ENCODE measurements around the gene CBX8.

Gene CBX8

DNA sequence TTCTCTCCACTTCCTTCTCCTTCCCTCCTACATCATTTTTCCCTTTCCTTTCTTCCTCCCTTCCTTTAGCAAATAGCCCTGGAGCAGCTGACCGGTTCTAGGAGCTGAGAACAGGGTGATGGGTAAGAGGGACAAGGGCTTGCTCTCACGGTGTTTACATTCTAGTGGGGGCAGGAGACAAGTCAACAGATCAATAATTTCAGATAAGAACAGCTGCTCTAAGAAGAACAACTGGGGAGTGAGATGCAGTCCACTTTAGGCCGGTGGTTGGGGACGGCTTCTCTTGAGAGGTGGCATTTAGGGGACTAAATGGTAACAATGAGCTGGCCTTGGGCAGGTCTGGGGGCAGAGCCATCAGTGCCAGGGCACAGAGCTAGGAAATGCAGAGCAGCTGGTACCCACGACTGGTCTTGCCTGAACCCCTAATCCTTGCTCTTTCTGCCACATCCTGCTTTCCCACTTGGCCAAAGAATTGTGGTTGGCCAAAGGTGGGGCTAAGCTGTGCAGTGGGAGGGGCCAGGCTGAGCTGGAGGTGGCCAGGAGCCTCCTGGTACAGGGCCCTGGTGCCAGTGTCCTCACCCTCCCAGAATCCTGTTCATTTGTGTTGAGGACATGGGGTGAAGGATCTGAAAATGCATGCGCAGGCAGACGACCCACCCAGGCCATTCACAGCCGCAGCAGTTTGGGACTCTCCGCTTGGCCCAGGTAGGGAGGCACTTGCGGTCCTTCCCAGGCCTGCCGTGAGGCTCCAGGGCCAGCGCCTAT, 24.6 kb upstream of the CBX8 start:
- in situ Hi-C loops (cut with MboI; ENCODE audit: low sequenced_read_pairs): loop anchor here (25.0 kb wide), 1 partner anchor 166 kb away; no protein-coding TSS in a partner anchor

DNA sequence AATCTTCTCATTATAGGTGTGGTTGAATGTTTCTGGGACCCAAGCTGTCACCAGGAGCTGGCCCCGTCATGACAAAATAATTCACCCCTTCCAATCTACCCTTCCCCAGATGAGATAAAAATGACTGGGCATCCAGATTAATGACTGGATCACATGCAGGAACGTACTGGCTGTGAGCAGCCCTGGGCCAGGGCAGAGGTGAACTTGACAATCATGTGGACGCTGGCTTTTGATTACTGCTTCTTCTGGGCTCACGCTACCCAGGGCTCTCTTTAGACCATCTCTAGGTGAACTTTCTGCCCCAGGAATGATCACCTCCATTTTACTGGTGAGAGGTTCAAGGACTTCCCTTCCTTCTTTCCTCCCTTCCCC, 24.1 kb upstream of the CBX8 start:
- in situ Hi-C loops (cut with MboI; ENCODE audit: low sequenced_read_pairs): loop anchor here (25.0 kb wide), 1 partner anchor 166 kb away; no protein-coding TSS in a partner anchor

DNA sequence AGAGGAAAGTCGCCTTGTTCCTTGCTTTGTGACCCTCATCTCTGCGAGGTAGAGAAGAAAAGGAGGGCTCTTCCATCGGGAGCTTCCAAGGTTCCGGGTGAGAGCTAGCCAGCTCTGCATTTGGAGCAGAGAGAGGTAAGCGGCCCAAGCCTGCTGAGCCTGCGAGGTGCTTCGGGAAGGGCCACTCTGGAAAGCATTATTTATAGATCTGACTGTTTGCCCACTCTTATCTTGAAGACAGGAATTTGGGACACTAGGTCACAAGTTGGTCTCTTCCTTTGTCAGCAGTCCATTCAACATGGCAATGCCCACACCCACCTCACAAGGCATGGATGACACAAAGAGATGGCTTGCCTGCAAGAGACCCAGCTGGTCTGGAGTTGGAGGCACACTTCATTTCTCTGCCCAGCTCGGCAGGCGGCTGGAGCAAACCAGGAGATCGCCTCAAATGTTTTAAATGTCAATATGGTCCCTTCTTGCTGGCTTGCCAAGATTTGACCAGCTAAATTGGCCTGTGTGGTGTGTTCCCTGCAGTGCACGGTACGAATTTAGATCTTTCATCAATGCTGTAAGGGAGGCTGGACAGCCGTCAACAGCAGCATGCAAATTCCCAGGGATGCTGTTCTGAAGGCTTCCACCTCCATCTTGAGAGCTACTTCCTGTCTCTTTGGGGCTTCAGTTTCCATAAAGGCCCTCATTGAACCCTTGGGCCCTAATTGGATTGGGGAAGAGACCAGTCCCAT, 22.8 kb upstream of the CBX8 start:
- in situ Hi-C loops (cut with MboI; ENCODE audit: low sequenced_read_pairs): loop anchor here (25.0 kb wide), 1 partner anchor 168 kb away; no protein-coding TSS in a partner anchor

DNA sequence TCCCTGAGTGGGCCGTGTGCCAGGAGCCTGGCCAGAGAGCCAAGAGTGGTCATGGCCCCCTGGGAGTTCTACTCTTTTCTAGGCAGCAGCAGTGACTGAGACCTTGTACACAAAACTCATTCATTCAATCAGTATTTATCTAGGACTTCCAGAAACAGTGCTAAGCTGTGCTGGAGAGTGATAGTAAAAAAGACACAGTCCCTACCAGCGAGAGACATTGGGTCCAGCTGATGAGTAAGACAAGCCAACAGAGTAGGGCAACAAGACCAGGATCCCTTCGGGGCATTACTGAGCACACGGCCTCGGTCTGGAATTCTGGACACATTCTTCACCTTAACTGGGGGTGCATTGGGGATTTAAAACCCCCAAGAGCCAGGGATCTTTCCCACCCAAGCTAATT, 22.2 kb upstream of the CBX8 start:
- in situ Hi-C loops (cut with MboI; ENCODE audit: low sequenced_read_pairs): loop anchor here (25.0 kb wide), 1 partner anchor 168 kb away; no protein-coding TSS in a partner anchor

DNA sequence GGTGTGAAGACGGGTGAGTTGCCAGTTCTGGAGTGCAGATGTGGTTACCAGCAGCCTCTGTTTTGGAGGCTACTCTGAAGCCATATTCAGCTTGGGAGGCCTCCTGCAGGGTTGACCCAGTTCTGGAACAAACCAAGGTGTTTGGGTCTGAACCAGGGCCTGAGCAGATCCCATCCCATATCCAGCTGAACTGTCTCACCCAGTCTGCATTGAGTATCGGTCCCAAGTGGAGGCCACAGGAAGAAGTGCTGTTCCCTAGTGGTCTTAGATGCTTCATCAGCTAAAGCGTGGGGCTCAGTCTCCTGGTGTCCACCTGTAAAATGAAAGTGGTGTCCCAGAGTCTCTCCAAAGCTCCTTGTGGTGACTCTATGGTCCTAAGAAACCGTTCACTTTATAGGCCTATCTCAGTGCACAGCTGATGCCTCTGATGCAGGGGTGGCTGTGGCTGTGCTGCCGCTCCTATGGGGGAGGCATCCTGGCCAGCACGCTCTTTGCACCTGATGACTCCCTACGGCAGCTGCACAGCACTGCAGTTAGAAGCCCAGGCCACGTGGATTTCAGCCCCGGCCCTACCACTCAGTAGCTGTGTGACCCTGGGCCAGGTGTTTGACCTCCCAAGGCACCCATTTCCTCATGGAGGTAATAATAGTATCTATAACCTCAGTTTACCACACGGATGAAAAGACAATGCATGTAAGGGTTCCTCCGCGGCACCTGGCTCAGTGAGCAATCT, 21.3 kb upstream of the CBX8 start:
- in situ Hi-C loops (cut with MboI; ENCODE audit: low sequenced_read_pairs): loop anchor here (25.0 kb wide), 1 partner anchor 169 kb away; no protein-coding TSS in a partner anchor

DNA sequence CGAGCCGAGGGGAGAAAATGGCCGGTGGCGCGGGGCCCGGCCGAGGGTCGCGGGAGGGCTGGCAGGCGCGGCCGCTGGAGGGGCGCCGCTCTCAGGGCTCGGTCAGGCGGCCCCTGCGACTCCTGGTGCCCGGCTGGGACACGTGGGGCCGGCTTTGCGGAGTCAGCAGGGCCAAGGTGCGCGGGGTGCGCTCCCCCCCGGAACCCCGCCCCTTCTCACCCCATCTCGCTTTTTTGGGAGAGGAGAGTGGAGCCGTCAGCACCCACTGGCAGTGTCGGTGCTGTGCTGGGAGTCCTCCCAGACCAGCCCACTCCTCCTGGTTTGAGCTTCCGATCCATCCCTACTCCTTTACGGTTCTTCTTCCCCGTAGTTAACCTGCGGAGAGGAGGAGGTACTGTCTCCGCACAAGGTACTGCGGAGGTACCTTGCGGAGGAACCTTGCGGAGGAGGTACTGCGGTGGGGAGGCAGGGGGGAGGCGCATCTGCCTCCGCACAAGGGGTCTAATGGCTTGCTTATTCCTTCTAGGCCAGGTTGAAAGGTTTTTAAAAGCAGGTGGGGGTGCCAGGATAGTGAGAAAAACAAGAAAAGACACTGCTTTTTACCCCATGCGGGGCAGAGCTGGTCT, 19.1 kb upstream of the CBX8 start:
- in situ Hi-C loops (cut with MboI; ENCODE audit: low sequenced_read_pairs): loop anchor here (25.0 kb wide), 1 partner anchor 171 kb away; no protein-coding TSS in a partner anchor

DNA sequence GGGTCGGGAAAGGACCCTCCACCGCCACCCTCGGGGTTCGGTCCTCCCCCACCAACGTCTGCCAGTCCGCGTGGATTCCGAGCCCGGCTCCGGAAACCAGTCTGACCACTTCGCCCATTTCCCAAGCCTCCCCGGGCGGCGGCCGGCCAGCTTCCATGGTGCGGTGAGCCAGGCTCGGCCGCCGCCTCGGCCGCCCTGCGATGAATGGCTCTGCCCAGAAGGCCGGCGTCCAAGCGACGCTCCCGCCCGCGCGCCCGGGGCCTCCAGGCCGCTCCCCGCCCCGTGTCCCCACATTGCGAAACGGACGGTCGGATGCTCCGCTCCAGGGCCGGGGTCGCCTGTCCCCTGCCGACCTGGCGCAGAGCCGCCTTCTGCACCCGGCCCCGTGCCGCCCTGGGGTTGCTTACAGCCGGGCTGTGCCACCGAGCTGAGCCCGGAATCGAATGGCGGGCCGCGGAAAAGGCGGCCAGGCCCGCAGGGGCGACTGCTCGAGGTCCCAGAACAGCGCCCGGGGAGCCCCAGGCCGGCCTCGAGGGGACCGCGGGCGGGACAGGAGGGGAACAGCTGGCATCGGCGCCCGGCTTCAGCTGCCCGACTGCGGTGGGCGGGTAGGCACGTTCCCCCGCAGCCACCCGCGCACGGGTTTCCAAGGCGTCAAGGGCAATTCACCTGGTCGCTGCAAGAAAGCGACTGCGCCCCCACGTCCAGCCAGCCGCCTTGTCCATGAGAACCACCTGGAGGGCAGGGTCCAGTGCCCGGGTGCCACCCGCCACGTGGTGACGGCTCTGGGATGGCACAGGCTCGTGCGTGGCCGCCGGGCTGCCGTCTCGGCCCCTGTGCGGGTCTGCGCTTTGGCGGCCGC, 18.3 kb upstream of the CBX8 start:
- in situ Hi-C loops (cut with MboI; ENCODE audit: low sequenced_read_pairs): loop anchor here (25.0 kb wide), 1 partner anchor 172 kb away; no protein-coding TSS in a partner anchor

DNA sequence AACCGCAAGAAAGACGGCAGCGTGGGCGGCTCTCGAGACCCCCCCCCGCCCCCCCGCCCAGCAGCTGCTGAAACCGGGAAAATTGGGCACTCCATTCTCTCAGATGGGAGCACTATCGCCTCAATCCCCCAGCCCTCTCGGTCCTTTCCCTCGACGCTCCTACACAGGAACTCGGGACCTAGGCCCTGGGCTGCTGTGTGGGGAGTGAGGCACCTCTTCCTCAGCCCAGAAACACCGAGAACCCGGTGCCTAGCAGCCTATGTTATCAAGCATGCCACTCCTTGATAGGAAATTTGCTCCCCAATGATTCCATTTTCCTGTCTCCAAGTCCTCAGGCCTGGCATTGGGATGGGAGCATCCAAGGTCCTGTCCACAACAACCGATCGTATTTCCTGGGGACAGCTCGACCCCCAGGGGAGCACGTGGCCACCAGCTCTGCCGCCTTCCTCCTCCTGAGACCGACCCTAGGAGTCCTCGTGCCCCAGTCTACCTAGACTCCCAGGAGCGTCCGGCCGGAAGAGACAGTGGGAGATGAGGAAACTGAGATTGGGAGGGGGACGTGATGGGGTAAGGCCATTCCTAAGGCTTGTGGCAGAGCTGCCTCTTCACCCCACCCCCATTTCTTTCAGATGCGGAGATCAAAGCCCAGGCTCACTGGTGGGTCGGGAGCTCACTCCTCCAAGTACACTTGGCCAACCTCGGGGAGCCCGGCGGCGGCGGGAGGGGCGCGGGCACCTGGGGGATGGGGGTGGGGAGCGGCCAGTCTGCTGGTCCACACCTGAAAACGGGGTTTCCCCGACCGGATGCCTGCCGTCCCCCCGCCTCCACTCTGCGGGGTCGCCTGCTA, 17.5 kb upstream of the CBX8 start:
- in situ Hi-C loops (cut with MboI; ENCODE audit: low sequenced_read_pairs): loop anchor here (25.0 kb wide), 1 partner anchor 173 kb away; no protein-coding TSS in a partner anchor

DNA sequence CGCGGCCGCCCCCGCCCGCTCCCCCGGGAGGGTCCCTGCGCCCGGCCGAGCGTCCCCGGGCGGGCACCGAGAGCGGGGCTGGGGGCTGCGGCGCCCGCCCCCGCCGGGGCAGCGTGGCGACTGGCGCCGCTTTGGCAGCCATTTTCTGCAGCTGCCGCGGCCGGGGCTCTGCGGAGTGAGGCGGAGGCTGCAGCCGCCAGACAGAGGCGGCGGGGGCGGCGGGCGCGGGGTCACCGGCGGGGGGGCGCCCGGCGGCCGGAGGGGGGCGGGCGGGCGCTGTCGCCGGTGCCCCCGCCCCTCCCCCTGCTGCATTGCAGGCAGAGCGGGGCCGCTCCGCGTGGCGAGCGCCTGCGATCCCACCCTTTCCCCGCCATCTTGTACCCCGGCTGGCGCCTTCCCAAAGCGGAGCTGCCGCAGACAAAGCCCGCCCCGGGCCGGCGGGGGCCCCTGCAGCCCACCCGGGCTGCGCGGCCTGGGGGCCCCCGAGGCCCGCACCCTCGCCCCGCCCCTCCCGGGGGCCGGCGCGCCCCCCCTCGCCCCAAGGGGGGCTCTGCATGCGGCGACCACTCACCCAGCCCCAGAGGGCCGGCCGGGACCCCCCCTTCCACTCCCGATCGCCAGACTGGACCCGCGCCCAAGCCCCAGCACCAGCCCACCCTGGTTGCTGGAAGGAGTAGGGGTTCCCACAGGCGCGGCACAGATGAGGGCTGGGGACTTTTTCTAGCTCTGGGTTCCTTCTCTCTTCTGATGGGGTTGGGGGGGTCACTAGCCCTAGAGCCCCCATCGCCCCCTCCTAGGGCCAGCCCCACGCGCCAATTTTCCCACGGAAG, 16.6 kb upstream of the CBX8 start:
- in situ Hi-C loops (cut with MboI; ENCODE audit: low sequenced_read_pairs): loop anchor here (25.0 kb wide), 1 partner anchor 174 kb away; no protein-coding TSS in a partner anchor

DNA sequence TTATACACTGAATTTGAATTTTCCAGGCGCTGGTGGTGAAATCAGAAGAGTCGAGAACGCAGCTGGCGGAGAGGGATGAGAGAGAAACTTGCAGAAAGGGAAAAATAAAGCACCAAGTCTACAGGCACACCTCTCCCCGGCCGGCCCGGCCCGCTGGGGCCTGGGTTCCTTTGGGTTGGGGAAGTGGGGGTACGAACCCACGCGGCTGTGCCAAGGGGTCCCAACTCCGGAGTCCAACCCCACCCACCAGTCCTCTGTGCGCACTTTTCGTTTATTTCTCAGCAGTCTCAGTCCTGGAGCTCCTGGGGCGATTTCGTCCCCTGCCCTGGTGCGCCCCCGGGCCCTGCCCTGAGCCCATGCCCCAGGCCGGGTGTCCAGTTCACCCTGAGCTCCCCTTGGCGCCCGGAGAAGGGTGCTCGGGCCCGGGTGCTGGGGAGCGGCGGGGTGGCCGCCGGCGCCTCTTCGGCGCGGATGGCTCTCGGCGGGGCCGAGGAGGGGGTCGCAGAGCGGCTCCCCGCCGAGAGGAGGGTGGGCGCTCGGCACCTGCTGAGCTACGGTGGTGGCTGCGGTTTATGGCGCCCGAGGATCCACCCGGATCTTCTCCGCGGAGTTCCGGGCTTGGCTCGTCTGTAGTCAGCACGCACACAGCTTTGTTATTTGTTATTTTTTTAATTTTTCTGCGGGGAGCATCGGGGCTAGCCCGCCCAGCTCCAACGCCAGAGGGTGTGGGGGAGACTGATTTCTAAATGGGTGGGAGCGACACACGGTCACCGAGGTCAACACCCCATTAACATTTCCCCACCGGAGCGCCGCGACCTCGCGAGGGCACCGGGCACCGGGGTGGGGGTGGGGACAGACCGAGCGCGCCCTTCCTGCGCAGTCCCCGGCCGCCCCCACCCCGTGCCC, 15.7 kb upstream of the CBX8 start:
- in situ Hi-C loops (cut with MboI; ENCODE audit: low sequenced_read_pairs): loop anchor here (25.0 kb wide), 1 partner anchor 175 kb away; no protein-coding TSS in a partner anchor

DNA sequence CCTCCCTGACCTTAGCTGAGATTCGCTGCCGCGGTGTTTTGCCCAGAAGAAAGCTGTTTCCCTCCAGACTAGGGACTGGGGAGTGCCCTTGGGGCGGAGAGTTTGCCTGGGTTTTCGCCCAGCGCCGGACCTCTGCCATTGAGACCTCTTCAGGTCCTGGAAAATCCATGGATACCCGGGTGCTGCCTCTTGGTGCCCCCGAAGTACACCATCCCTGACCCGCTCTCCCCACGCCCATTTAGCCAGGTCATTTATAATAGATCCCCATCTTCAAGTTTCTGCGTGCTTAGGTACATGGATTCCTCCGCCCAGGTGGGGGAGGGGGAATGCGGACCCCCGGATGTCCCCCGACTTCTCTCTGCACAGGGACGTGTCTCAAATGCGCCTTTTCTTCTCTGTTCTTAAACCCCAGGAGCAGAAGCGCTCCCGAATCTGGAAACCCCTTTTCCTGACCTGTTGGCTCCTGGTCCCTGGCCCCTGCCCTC, 15.0 kb upstream of the CBX8 start:
- in situ Hi-C loops (cut with MboI; ENCODE audit: low sequenced_read_pairs): loop anchor here (25.0 kb wide), 1 partner anchor 175 kb away; no protein-coding TSS in a partner anchor

DNA sequence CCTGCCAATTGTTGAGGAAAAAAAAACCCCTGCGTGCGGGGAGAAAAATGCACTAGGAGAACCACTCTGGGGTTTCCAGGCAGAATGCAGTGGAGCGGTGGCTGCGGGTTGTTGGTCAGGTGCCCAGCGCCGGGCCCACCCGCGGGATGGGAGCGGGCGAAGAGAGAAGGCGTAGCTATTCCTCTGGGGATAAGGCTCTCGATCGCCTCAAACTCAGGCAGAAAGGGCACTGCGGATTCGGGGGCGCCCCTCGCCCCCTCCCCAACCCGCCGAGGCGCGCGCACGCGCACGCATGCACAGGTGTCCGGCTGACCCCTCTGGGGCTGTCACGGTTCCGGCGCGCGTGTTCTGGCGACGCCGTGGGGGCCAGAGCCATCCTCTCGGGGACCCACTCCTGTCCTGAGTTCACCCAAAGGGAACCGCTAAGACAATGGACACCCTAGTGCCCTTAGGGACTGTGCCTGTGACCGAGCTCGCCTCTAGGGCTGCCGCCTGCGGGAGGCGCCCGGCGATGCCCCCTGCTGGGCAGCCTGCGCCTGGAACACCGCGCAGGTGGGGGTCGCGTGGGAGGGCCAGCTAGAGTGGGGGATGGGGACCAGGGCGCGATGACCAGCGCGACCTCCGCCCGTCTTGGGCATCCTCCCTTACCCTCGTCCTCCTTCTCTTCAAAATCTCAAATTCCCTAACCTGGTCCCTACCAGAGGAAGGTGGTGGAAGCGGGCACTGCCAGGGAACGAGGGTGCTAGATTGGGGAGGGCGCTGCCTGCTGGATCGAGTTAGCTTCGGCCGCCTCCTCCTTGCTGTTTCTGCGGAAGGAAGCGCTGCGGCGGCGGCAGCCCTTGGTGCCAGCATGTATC, 14.4 kb upstream of the CBX8 start:
- in situ Hi-C loops (cut with MboI; ENCODE audit: low sequenced_read_pairs): loop anchor here (25.0 kb wide), 1 partner anchor 176 kb away; no protein-coding TSS in a partner anchor

DNA sequence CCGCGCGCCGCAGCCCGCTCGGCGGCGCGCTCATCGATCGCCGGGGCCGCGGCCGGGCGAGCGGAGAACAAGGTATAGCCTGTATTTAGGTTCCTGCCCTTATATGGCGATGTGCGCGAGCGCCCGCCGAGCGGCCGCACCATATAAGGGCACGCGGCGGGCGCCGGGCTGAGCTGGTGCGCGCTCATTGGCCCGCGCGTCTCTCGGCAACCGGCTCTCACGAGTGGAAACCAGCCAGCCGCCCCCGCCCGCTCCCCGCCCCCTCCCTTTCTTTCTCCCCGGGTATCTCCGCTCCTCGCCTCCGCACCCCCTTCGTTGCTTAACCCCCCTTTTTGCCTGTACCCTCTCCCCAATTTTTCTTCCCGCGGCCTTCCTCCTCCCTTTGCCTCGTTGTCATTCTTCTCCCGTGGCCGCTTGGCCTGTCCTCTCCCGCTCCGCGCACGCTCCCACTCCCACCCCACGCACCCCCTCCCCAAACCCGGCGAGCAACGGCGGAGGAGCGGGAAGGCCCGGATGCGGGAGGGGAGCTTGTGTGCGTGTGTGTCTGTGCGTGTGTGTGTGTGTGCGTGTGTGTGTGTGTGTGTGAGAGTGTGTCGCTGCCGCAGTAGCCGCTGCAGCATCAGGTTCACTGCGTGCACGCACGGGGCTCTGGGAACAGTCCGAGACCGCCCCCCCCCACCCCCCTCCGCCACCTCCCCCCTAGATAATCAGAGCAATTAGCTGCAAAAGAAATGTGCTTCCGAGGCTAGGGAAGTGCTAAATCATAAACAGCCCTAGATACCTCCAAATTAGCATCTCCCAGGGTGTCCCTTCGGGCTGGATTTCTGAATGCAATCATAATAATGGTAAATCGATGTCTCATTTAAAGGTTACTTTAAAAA, 13.5 kb upstream of the CBX8 start:
- in situ Hi-C loops (cut with MboI; ENCODE audit: low sequenced_read_pairs): loop anchor here (25.0 kb wide), 1 partner anchor 177 kb away; no protein-coding TSS in a partner anchor

DNA sequence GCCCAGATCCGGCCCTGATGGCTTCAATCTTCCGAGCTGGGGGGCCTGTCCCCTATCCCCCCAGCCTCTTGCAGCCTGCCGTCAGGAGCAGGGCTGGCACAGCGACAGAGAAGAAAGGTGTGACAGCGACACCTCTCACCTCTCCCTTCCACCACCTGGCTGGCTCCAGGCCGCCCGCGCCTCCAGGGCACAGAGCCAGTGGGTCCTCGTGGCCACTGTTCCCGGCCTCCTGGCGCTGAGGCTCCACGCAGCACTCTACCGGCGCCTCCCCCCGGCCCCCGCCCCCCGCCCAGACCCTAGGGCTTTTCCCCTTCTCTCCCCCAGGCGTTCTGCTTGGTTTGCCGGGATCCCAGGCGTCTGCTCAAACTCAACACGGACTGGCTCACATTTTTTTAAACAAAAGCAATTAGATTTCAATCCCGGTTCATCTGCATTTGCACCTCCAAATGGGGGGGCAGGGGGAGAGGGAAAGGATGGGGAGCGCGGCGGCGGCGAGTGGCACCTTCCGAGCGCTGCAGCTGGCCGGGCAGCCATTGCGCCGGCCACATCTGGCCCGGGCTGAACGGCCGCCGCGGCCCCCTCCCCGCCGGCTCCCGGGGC, 12.8 kb upstream of the CBX8 start:
- in situ Hi-C loops (cut with MboI; ENCODE audit: low sequenced_read_pairs): loop anchor here (25.0 kb wide), 1 partner anchor 178 kb away; no protein-coding TSS in a partner anchor

All from HL-60/S4 treated with retinoic acid at 250 ng/mL for 4 days and 3 days (cell line).